Astrocyte of the cerebellum (primary cell): ENCODE data around the gene GRK4.
"Not testable (repeated sequence)": the region's sequence is repeated elsewhere in the genome, so short reads cannot be mapped to it uniquely, and the experiment has no call there.

ENCODE experiments used
- DNase-seq: peaks from one replicate; pipeline ENCODE4 v3.0.0-alpha.2; 2011; ENCODE audit warnings: low read depth
- H3K4me3 ChIP-seq: 2 replicates; pipeline ENCODE4 v1.5.1; 2011; ENCODE audit warnings: mild to moderate bottlenecking, low read depth, low read length, moderate library complexity
- CTCF ChIP-seq: IDR thresholded peaks from 2 replicates; pipeline ENCODE4 v1.5.1; 2012; ENCODE audit warnings: low read length, low read depth, moderate library complexity, mild to moderate bottlenecking; ENCODE audit errors: missing control alignments
- in situ Hi-C: cut with HindIII; loops from 2 replicates; pipeline ENCODE4 v1.10.0; 2017; ENCODE audit warnings: low sequenced_read_pairs

Gene GRK4

GRCh38 chr4:2982012-2982411, 18.6 kb downstream of the GRK4 start:
- H3K4me3 ChIP-seq = no peak overlapping the region
- DNase-seq = no peak
- no peak for TF ChIP-seq CTCF
- in situ Hi-C loops = no loop called here

GRCh38 chr4:2983715-2984114, 20.3 kb downstream of the GRK4 start:
- in situ Hi-C loops, H3K4me3 ChIP-seq, DNase-seq: not testable (repeated sequence)

- H3K4me3 ChIP-seq = no peak overlapping the region
- no peak for TF ChIP-seq CTCF
- in situ Hi-C loops = loop anchor here (5.0 kb wide), 1 partner anchor 54 kb away; no protein-coding TSS in a partner anchor
- no peak for DNase-seq
These were observed 27.9 kb downstream of the GRK4 start for GRCh38 chr4:2991243-2991642.

- no peak overlapping the region for H3K4me3 ChIP-seq
- no peak for DNase-seq
- in situ Hi-C loops = loop anchor here (5.0 kb wide), 1 partner anchor 58 kb away; no protein-coding TSS in a partner anchor
- TF ChIP-seq CTCF = no peak
These were observed 31.5 kb downstream of the GRK4 start for GRCh38 chr4:2994917-2995316.

GRCh38 chr4:2995546-2996265, 32.3 kb downstream of the GRK4 start:
- DNase-seq = no peak
- no peak for TF ChIP-seq CTCF
- no peak overlapping the region for H3K4me3 ChIP-seq
- in situ Hi-C loops = no loop called here

- no peak overlapping the region for H3K4me3 ChIP-seq
- TF ChIP-seq CTCF = no peak
- in situ Hi-C loops = no loop called here
- DNase-seq = no peak
These were observed 33.0 kb downstream of the GRK4 start for GRCh38 chr4:2996415-2996814.

GRCh38 chr4:3007724-3008123, 44.4 kb downstream of the GRK4 start:
- in situ Hi-C loops = no loop called here
- no peak overlapping the region for H3K4me3 ChIP-seq
- TF ChIP-seq CTCF = no peak
- DNase-seq = no peak
